Activated CD8-positive, alpha-beta T cell treated with anti-CD3 and anti-CD28 coated beads for 36 hours (primary cell): ENCODE data around the gene ZNF292. TPM values are rescaled to one million over a fixed set of nuclear protein-coding genes. Genes with fewer than 3 reads are reported as not detected.
"Not testable (repeated sequence)": the region's sequence is repeated elsewhere in the genome, so short reads cannot be mapped to it uniquely, and the experiment has no call there.

Source experiments
- ATAC-seq: fragments of 200-7000 bp; cut with Tn5 transposase; one replicate; pipeline ENCODE4 v1.10.0; 2021; ENCODE audit warnings: mild to moderate bottlenecking, moderate library complexity
- CTCF ChIA-PET: fragments of 350-600 bp; sonication (Branson Sonifier 250); formaldehyde crosslinking; loops from one replicate; lab custom pipeline; 2021; ENCODE audit warnings: antibody characterized with exemption; lab: Charles Lee
- POLR2A ChIA-PET: fragments of 350-600 bp; sonication (Branson Sonifier 250); formaldehyde crosslinking; loops from one replicate; lab custom pipeline; 2021; ENCODE audit warnings: antibody characterized with exemption; lab: Charles Lee
- DNase-seq: peaks from one replicate; pipeline ENCODE4 v3.0.0-alpha.2; 2020
- H3K27ac Mint-ChIP-seq: one replicate; pipeline ENCODE4 v1.8.0; 2021; ENCODE audit warnings: mild to moderate bottlenecking, mixed read lengths
- H3K27me3 Mint-ChIP-seq: one replicate; pipeline ENCODE4 v1.8.0; 2021; ENCODE audit warnings: mixed read lengths
- H3K36me3 Mint-ChIP-seq: one replicate; pipeline ENCODE4 v1.8.0; 2021; ENCODE audit warnings: low read depth, mixed read lengths
- H3K4me1 Mint-ChIP-seq: one replicate; pipeline ENCODE4 v1.8.0; 2021; ENCODE audit warnings: low read depth, mixed read lengths
- H3K4me3 Mint-ChIP-seq: one replicate; pipeline ENCODE4 v1.8.0; 2021; ENCODE audit warnings: mild to moderate bottlenecking, moderate library complexity, mixed read lengths
- H3K9me3 Mint-ChIP-seq: one replicate; pipeline ENCODE4 v1.8.0; 2021; ENCODE audit warnings: mixed read lengths
- intact Hi-C: fragments of 100-400 bp; cut with micrococcal nuclease; formaldehyde crosslinking; loops from one replicate; pipeline ENCODE4 v1.10.0; 2022
- total RNA-seq, 2 experiments: library from RNA; stranded (reverse); gene quantifications; one replicate each; pipeline ENCODE4 v1.2.3, GENCODE V29; 2021
- TF ChIP-seq, protein P1 (sequence below): fragments of 200-600 bp; IDR thresholded peaks from one replicate; pipeline ENCODE4 v1.8.0; 2022; ENCODE audit warnings: antibody characterized with exemption, mild to moderate bottlenecking

Gene ZNF292
- total RNA-seq, 2 experiments from 2014 or later: 76.4 to 78.3 TPM

GRCh38 chr6:87287251-87287650, 131.9 kb downstream of the ZNF292 start:
- ChIA-PET CTCF (no interaction called here), POLR2A (no interaction called here)
- H3K27ac Mint-ChIP-seq: no peak overlapping the region
- no peak for ATAC-seq
- no peak for DNase-seq
- no peaks in the 10 kb centered on the region for H3K36me3 Mint-ChIP-seq
- peaks cover 7% of the 10 kb centered on the region for H3K27me3 Mint-ChIP-seq
- no peaks in the 10 kb centered on the region for H3K4me1 Mint-ChIP-seq
- TF ChIP-seq, protein P1, sequence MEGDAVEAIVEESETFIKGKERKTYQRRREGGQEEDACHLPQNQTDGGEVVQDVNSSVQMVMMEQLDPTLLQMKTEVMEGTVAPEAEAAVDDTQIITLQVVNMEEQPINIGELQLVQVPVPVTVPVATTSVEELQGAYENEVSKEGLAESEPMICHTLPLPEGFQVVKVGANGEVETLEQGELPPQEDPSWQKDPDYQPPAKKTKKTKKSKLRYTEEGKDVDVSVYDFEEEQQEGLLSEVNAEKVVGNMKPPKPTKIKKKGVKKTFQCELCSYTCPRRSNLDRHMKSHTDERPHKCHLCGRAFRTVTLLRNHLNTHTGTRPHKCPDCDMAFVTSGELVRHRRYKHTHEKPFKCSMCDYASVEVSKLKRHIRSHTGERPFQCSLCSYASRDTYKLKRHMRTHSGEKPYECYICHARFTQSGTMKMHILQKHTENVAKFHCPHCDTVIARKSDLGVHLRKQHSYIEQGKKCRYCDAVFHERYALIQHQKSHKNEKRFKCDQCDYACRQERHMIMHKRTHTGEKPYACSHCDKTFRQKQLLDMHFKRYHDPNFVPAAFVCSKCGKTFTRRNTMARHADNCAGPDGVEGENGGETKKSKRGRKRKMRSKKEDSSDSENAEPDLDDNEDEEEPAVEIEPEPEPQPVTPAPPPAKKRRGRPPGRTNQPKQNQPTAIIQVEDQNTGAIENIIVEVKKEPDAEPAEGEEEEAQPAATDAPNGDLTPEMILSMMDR: no peak
- intact Hi-C loops: no loop called here
- H3K4me3 Mint-ChIP-seq: no peak overlapping the region
- H3K9me3 Mint-ChIP-seq: no peaks in the 10 kb centered on the region

DNA sequence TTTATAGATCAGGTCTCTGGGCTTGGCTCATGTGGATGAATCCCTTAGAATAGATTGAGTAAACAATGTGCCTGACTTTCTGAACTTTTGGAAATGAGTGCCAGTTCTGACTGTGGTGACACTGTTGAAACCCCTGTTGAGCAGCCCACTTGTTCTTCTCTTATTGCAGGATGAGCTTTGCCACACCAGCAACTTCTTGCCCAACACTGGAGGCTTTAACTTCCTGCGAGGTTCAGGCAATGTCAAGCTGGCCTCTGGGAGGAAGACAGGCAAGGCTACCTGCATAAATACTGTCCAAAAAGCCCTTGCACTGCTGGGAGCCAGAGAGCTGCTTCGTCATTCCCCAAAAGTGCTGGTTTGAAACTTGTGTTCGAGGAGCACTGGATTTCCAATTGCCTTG, 134.2 kb downstream of the ZNF292 start:
- TF ChIP-seq, protein P1: no peak
- CTCF ChIA-PET: interaction anchor here (1.1 kb wide), 1 partner anchor 32 kb away, joined by 3 read pairs; the partner anchor contains the start of gene SMIM8
- Mint-ChIP-seq H3K36me3 (no peaks in the 10 kb centered on the region), H3K27ac (no peak overlapping the region), H3K4me3 (no peak overlapping the region), H3K4me1 (no peaks in the 10 kb centered on the region), H3K9me3 (no peaks in the 10 kb centered on the region), H3K27me3 (peaks cover 12% of the 10 kb centered on the region)
- DNase-seq (no peak), ATAC-seq (no peak)
- POLR2A ChIA-PET: no interaction called here
- intact Hi-C loops: no loop called here

DNA sequence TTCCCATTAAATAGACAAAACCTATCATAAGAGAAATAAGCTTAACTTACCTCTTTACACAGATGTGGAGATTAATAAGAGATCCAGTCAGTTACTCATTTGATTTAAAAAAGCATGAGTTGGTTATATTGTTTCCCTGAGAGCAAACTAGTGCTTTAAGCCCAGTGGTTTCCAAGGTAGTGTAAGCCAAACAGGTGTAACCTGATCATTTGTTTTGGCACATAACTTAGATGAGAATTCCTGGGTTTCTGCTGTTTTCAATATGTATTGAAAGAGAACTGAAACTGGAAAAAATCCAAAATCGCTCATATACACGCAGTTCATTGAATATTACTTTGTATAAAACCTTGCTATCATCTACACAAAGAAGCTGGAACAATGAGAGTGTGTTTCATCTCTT, 136.5 kb downstream of the ZNF292 start:
- DNase-seq (no peak), ATAC-seq (no peak)
- H3K9me3 Mint-ChIP-seq: no peaks in the 10 kb centered on the region
- no peak overlapping the region for H3K4me3 Mint-ChIP-seq
- TF ChIP-seq, protein P1: no peak
- no peaks in the 10 kb centered on the region for H3K4me1 Mint-ChIP-seq
- peaks cover 14% of the 10 kb centered on the region for H3K27me3 Mint-ChIP-seq
- no peaks in the 10 kb centered on the region for H3K36me3 Mint-ChIP-seq
- H3K27ac Mint-ChIP-seq: no peak overlapping the region
- CTCF ChIA-PET: interaction anchor here (1.6 kb wide), 1 partner anchor 213 kb away, joined by 4 read pairs; no protein-coding TSS in a partner anchor
- POLR2A ChIA-PET: interaction anchor here (0.6 kb wide), 2 partner anchors 111 to 1785 kb away, joined by 3 to 5 read pairs; no protein-coding TSS in a partner anchor
- intact Hi-C loops: no loop called here

DNA sequence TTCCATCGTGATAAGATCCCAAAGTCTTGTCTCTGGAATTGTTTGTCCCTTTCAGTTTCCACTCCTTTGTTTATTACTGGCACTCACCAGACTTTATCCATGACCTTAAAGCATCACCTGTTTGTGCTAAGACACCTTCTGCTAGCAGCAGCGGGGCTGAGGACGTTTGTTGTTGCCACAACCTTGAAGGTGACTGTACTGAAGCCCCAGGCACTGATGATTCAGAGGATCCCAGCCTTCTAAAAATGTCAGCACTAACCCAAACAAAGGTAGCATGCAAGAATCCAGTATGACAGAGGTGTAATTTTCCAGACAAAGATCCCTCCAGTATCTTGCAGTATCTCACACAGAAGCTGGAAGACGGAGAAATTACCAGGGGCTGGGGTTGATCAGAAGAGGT, 138.2 kb downstream of the ZNF292 start:
- ChIA-PET CTCF (no interaction called here), POLR2A (no interaction called here)
- Mint-ChIP-seq H3K4me1 (no peaks in the 10 kb centered on the region), H3K27ac (no peak overlapping the region), H3K36me3 (no peaks in the 10 kb centered on the region), H3K4me3 (no peak overlapping the region), H3K9me3 (no peaks in the 10 kb centered on the region), H3K27me3 (peaks cover 18% of the 10 kb centered on the region)
- ATAC-seq (no peak), DNase-seq (no peak)
- TF ChIP-seq, protein P1: no peak
- intact Hi-C loops: no loop called here

DNA sequence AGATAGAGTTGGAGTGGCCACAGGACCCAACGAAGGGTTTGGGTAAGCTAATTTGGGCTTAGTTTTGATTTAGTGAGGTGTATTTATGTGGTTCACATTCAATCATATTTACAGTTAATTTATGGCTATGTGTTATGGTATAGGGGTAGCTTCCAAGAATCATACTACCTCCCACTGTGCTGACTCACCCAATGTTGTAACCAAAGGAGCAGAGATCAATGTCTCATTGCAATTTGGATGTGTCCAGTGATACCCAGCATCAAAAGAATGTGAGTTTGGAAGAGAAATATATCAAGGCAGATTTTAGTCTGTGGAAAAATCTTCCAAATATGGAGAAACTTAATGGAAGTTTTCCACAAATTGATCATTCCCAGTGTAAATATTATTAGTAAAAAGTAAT, 141.8 kb downstream of the ZNF292 start:
- Mint-ChIP-seq H3K9me3 (no peaks in the 10 kb centered on the region), H3K4me1 (no peaks in the 10 kb centered on the region), H3K4me3 (no peak overlapping the region), H3K27ac (no peak overlapping the region), H3K27me3 (peaks cover 23% of the 10 kb centered on the region), H3K36me3 (no peaks in the 10 kb centered on the region)
- ChIA-PET CTCF (interaction anchor here (0.8 to 1.1 kb wide), 4 partner anchors 25 to 218 kb away, joined by 3 to 4 read pairs (median 3); partner anchors contain the start of gene C6orf163), POLR2A (interaction anchor here (1.3 kb wide), 1 partner anchor 18 kb away, joined by 3 read pairs; no protein-coding TSS in a partner anchor)
- intact Hi-C loops: no loop called here
- TF ChIP-seq, protein P1: no peak
- DNase-seq (no peak), ATAC-seq (no peak)

DNA sequence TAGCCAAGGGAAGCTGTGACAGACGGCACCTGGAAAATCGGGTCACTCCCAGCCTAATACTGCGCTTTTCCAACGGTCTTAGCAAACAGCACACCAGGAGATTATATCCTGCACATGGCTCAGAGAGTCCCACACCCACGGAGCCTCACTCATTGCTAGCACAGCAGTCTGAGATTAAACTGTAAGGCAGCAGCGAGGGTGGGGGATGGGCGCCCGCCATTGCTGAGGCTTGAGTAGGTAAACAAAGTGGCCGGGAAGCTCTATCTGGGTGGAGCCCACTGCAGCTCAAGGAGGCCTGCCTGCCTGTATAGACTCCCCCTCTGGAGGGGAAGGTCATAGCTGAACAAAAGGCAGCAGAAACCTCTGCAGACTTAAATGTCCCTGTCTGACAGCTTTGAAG, 145.9 kb downstream of the ZNF292 start:
- H3K27ac Mint-ChIP-seq, DNase-seq, H3K36me3 Mint-ChIP-seq, H3K4me1 Mint-ChIP-seq, H3K4me3 Mint-ChIP-seq, CTCF ChIA-PET, POLR2A ChIA-PET, H3K9me3 Mint-ChIP-seq, intact Hi-C loops, ATAC-seq: not testable (repeated sequence)
- H3K27me3 Mint-ChIP-seq: peaks cover 25% of the 10 kb centered on the region
